GM10847 (cell line): ENCODE data around the gene LHFPL2.

Experiments
- POLR2A ChIP-seq: IDR thresholded peaks from 2 replicates; pipeline ENCODE4 v1.6.1; 2011; ENCODE audit not compliant: insufficient read length; ENCODE audit errors: extremely low read depth

Gene LHFPL2

GRCh38 chr5:78557601-78558000 lies 91.0 kb downstream of the LHFPL2 start:
- TF ChIP-seq POLR2A: no peak

- TF ChIP-seq POLR2A: no peak
Measured at GRCh38 chr5:78555870-78556269, 92.7 kb downstream of the LHFPL2 start.

GRCh38 chr5:78554670-78555069 lies 93.9 kb downstream of the LHFPL2 start:
- TF ChIP-seq POLR2A: no peak

- TF ChIP-seq POLR2A: no peak
Measured at GRCh38 chr5:78553580-78554353, 94.8 kb downstream of the LHFPL2 start.

- TF ChIP-seq POLR2A: no peak
Measured at GRCh38 chr5:78552729-78553342, 95.7 kb downstream of the LHFPL2 start.

- TF ChIP-seq POLR2A: no peak
Measured at GRCh38 chr5:78550891-78551290, 97.7 kb downstream of the LHFPL2 start.

GRCh38 chr5:78549043-78549442 lies 99.5 kb downstream of the LHFPL2 start:
- no peak for TF ChIP-seq POLR2A

- no peak for TF ChIP-seq POLR2A
Measured at GRCh38 chr5:78547731-78548615, 100.6 kb downstream of the LHFPL2 start.

- no peak for TF ChIP-seq POLR2A
Measured at GRCh38 chr5:78547183-78547582, 101.4 kb downstream of the LHFPL2 start.

- no peak for TF ChIP-seq POLR2A
Measured at GRCh38 chr5:78546276-78546996, 102.1 kb downstream of the LHFPL2 start.

- no peak for TF ChIP-seq POLR2A
Measured at GRCh38 chr5:78545406-78545805, 103.2 kb downstream of the LHFPL2 start.

GRCh38 chr5:78544561-78545201 lies 103.9 kb downstream of the LHFPL2 start:
- TF ChIP-seq POLR2A: no peak

- TF ChIP-seq POLR2A: no peak
Measured at GRCh38 chr5:78543916-78544315, 104.7 kb downstream of the LHFPL2 start.

- no peak for TF ChIP-seq POLR2A
Measured at GRCh38 chr5:78543292-78543691, 105.3 kb downstream of the LHFPL2 start.
